Ascending aorta (tissue), 2 donors: ENCODE data around the gene ITPK1. TPM values are rescaled to one million over a fixed set of nuclear protein-coding genes. Genes with fewer than 3 reads are reported as not detected.

Experiments used
- DNase-seq, 2 donors: peaks; one replicate each; pipeline ENCODE4 v3.0.0-alpha.2; 2019; ENCODE audit warnings: low spot score in 2 of 2
- H3K27ac ChIP-seq, 2 donors: fragments of 200-600 bp; sonication (generic); one replicate each; pipeline ENCODE4 v1.5.1; 2016 to 2017; ENCODE audit warnings: mild to moderate bottlenecking in 1 of 2
- H3K27me3 ChIP-seq: fragments of 200-600 bp; sonication (generic); one replicate; pipeline ENCODE4 v1.5.1; 2017
- H3K36me3 ChIP-seq, 2 donors: fragments of 200-600 bp; sonication (generic); one replicate each; pipeline ENCODE4 v1.5.1; 2016
- H3K4me1 ChIP-seq, 2 donors: fragments of 200-600 bp; sonication (generic); one replicate each; pipeline ENCODE4 v1.5.1; 2016 to 2017; ENCODE audit warnings: mild to moderate bottlenecking in 1 of 2
- H3K4me3 ChIP-seq, 2 donors: fragments of 200-600 bp; sonication (generic); one replicate each; pipeline ENCODE4 v1.5.1; 2016 to 2017; ENCODE audit warnings: mild to moderate bottlenecking in 1 of 2
- H3K9me3 ChIP-seq, 2 donors: fragments of 200-600 bp; sonication (generic); one replicate each; pipeline ENCODE4 v1.5.1; 2016
- intact Hi-C: fragments of 100-400 bp; cut with DNase I; formaldehyde crosslinking; loops from one replicate; pipeline ENCODE4 v1.15.1; 2023
- total RNA-seq: library from RNA; depleted of rRNA; stranded (reverse); fragments of >200 nt; gene quantifications from one replicate; pipeline ENCODE4 v1.1.0, GENCODE V29; 2016
- TF ChIP-seq, protein P1 (sequence below), 3 experiments: fragments of 200-600 bp in 2 of 3; fragments of 450-650 bp in 1 of 3; sonication (generic) in 2 of 3; IDR thresholded peaks; one replicate each; pipeline ENCODE4 v1.5.1; 2016 to 2019; ENCODE audit warnings: antibody characterized with exemption in 3 of 3, mild to moderate bottlenecking in 1 of 3, moderate library complexity in 1 of 3

Gene ITPK1
- total RNA-seq, 1 donor from 2014 or later, result 85.3 TPM

DNA sequence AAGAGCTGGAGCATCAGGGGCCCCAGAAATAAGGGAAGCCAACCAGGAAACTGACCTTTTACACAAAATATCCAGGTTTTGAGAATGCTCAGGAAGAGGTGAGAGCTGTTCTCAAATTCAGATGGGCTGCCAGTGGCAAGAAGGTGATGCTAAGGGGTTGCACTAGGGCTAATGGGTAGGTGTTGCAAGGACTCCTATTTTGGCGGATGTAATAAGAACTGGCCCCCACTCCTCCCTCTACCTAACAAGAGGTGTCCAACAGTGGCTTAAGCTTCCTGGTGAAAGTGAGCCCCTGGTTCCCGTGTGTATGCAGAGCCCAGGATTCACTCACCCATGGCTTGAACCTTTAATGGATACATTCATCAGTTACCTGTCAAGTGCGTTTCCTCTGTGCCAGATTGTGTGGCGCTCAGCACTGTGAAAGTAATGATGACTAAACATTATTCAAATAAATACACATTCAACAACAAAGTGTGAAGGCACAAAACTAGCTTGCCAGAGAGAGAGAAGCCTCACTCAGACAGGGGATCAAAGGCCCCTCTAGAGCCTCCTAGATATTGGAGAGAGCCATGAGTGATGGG is 193.5 kb downstream of the ITPK1 start:
- intact Hi-C loops, result no loop called here
- no peaks in the 10 kb centered on the region for H3K27me3 ChIP-seq
- TF ChIP-seq, protein P1, sequence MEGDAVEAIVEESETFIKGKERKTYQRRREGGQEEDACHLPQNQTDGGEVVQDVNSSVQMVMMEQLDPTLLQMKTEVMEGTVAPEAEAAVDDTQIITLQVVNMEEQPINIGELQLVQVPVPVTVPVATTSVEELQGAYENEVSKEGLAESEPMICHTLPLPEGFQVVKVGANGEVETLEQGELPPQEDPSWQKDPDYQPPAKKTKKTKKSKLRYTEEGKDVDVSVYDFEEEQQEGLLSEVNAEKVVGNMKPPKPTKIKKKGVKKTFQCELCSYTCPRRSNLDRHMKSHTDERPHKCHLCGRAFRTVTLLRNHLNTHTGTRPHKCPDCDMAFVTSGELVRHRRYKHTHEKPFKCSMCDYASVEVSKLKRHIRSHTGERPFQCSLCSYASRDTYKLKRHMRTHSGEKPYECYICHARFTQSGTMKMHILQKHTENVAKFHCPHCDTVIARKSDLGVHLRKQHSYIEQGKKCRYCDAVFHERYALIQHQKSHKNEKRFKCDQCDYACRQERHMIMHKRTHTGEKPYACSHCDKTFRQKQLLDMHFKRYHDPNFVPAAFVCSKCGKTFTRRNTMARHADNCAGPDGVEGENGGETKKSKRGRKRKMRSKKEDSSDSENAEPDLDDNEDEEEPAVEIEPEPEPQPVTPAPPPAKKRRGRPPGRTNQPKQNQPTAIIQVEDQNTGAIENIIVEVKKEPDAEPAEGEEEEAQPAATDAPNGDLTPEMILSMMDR (IDR thresholded peaks at IDR 0.05), result no peak
- H3K9me3 ChIP-seq, result no peaks in the 10 kb centered on the region
- no peak overlapping the region for H3K4me3 ChIP-seq
- no peaks in the 10 kb centered on the region for H3K4me1 ChIP-seq
- H3K36me3 ChIP-seq, result no peaks in the 10 kb centered on the region
- H3K27ac ChIP-seq, result no peak overlapping the region
- DNase-seq, result no peak

DNA sequence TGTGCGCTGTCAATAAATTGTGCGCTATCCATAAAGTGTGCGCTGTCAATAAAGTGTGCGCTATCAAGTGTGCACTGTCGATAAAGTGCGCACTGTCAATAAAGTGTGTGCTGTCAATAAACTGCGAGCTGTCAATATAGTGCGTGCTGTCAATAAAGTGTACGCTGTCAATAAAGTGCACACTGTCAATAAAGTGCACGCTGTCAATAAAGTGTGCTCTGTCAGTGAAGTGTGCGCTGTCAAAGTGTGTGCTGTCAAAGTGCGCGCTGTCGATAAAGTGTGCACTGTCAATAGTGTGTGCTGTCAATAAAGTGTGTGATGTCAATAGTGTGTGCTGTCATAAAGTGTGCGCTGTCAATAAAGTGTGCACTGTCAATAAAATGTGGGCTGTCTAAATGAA is 195.7 kb downstream of the ITPK1 start:
- Histone ChIP-seq H3K4me3 (no peak overlapping the region), H3K36me3 (no peaks in the 10 kb centered on the region), H3K27ac (no peak overlapping the region), H3K4me1 (no peaks in the 10 kb centered on the region), H3K9me3 (no peaks in the 10 kb centered on the region), H3K27me3 (no peaks in the 10 kb centered on the region)
- DNase-seq, result no peak
- TF ChIP-seq, protein P1 (IDR thresholded peaks at IDR 0.05), result no peak
- intact Hi-C loops, result no loop called here

DNA sequence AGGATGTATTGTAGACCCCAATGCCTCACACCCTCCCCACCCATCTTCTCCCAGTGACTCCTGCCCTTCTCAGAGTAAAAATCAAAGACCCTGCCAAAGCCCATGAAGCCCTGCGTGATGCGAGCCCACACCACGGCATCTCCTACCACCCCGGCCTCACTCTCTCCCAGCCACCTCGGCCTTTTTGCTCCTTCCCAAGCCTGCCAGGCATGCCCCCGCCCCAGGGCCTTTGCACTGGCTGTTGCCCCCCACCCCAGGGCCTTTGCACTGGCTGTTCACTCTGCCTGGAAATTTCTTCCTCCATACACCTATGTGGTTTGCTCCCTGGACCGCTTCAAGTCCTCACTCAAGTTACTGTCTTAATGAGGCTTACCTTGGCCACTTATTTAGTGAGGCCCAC is 197.8 kb downstream of the ITPK1 start:
- Histone ChIP-seq H3K27ac (no peak overlapping the region), H3K9me3 (no peaks in the 10 kb centered on the region), H3K4me1 (no peaks in the 10 kb centered on the region), H3K4me3 (no peak overlapping the region), H3K36me3 (no peaks in the 10 kb centered on the region), H3K27me3 (no peaks in the 10 kb centered on the region)
- TF ChIP-seq, protein P1 (IDR thresholded peaks at IDR 0.05), result no peak
- DNase-seq, result no peak
- intact Hi-C loops, result no loop called here

DNA sequence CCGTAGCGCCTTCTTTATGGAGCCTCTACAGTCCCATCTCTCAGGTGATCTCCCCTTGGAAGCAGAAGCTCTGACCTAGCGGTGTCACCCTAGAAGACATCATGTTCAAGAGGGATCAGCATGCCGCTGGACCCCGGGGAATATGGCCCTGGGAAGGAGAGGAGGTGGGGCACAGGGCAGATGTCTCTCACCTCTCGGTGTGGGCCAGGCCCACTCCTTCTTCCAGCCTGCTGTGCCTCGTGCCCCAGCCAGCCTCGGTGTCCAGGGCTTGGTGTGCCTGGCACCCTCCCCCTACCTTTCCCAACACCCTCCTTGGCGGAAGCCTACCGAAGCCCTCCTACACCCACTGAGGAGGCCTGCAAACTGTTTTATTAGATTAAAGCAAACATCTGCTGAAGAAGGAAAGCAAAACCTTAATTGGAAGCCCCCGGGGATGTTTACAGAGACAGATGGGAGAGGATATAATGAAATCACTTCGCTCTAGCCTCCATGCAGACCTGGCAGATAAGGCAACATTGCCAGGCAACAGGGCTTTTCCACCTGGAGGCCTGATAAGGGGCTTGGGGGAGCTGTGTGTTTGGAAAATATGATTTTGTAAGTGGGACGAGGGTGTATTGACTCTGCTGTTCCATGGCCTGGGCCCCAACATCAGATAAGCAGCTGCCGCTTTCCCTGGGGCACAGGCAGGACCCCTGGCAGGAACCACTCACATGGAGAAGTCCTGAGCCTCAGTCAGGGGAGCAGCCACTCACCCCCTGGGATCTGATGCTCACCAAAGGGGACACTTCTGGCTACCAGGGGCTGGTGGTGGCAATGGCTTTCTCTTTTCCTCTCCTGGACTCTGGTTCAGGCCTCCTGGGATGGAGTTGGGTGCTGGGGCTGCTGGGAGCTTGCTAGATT is 198.4 kb downstream of the ITPK1 start:
- intact Hi-C loops, result no loop called here
- TF ChIP-seq, protein P1 (IDR thresholded peaks at IDR 0.05), result no peak
- Histone ChIP-seq H3K9me3 (no peaks in the 10 kb centered on the region), H3K4me3 (no peak overlapping the region), H3K36me3 (no peaks in the 10 kb centered on the region), H3K27me3 (no peaks in the 10 kb centered on the region), H3K27ac (no peak overlapping the region), H3K4me1 (no peaks in the 10 kb centered on the region)
- no peak for DNase-seq

DNA sequence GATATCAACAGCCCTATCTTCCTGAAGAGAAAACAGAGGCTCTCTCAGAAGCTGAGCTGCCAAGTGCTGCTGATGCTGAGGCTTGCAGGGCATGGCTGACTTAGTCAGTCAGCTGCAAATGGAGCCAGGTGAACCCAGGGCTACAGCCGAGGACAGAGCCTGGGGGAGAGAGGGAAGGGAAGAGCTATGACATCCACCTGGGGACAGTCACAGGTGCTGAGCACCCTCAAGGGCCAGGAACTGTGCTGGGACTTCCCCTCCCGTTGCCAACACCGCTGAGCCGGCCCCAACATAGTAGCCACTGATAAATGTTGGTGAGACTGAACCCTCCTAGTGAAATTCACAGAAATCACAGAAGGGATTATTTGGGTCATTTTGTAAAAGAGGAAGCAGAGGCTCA is 199.5 kb downstream of the ITPK1 start:
- Histone ChIP-seq H3K4me3 (no peak overlapping the region), H3K36me3 (no peaks in the 10 kb centered on the region), H3K9me3 (no peaks in the 10 kb centered on the region), H3K4me1 (no peaks in the 10 kb centered on the region), H3K27me3 (no peaks in the 10 kb centered on the region), H3K27ac (no peak overlapping the region)
- no peak for DNase-seq
- TF ChIP-seq, protein P1 (IDR thresholded peaks at IDR 0.05), result no peak
- intact Hi-C loops, result no loop called here
